ENCODE data around the gene PCYT1A.
"Not testable (repeated sequence)": the region's sequence is repeated elsewhere in the genome, so short reads cannot be mapped to it uniquely, and the experiment has no call there.

Gene PCYT1A

DNA sequence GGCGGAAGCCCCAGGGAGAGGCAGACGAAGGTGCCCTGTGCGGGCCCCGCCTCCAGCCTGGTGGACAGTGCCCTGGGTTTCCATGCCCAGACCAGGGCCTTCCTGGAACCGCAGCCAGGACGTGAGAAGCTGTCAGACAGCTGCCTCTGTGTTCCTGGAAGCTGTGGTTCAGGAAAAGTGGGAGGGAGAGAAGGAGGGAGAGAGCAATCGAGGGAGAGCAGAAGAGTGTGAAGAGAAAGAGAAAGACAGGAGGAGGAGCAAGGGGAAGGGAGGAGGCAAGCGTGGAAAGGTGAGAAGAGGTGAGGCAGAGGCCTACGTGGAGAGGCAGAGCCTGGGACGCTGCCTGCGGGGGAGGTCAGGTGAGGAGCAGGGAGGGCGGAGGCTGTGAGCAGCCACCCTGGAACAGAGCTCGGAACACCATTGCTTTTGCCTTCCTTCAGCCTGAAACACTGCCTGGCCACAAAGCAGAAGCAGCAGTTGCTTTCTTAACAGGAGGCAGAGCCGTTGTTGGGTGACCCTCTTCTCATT lies 94.9 kb downstream of the PCYT1A start:
- DNase-seq (ENCODE audit: low read depth) = no peak

DNA sequence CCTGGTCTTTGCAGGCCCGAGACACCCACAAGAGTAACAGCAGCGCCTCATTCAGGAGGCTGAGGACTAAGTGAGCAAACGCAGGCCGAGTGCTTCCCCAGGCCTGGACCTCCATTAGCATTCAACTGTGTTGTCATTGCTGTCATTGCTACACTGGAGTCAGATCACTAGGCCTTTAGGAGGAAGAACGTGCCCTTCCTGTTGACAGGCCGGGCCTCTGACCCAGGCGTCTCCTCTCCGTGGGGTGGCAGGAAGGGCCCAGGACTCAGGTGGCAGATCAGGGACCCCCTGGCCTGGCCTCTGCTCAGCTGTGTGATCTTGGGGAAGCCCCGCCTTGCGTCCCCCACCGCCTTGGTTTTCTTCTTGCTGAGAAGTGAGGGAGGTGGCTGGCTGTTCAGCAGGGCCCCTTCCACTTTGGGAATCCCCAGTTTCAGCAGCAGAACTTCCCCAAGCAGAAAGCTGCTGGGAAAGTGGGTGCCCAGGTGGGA lies 95.4 kb downstream of the PCYT1A start:
- DNase-seq (ENCODE audit: low read depth) = no peak

DNA sequence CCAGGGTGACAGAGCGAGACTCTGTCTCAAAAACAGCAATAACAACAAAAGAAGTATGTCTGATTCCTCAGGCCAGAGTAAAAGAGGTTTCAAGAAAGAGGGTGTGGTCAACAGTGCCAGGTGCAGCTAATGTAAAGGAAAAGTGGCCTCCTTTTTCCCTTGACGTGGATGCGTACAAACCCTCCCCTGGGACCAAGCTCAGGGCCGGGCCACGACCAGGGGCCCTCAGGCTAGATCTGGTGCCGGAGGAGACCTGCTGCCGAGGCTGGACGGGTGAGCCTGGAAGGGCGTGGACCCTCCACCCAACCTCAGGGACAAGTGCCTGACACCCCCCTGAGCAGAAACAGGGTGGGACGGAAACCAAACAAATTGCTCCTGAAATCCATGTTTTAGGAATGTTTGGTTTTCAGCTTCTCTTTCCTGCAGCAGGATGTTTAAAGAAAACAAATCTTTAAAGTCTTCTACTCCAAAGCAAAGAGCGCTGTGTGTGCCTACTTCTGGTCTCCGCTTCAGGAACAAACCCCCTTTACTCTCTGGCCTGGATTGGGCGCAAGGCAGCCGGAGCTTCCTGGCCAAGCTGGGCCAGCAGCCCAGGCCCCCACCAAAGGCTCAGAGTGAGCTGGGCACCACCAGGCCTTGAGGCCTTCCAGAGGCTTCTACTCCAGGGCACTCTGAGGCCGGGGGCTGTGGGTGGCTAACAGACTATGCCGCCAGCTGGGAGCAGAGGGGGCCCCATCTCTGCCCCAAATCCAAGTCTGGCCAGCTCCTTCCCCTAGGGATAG lies 97.8 kb downstream of the PCYT1A start:
- DNase-seq (ENCODE audit: low read depth) = no peak

DNA sequence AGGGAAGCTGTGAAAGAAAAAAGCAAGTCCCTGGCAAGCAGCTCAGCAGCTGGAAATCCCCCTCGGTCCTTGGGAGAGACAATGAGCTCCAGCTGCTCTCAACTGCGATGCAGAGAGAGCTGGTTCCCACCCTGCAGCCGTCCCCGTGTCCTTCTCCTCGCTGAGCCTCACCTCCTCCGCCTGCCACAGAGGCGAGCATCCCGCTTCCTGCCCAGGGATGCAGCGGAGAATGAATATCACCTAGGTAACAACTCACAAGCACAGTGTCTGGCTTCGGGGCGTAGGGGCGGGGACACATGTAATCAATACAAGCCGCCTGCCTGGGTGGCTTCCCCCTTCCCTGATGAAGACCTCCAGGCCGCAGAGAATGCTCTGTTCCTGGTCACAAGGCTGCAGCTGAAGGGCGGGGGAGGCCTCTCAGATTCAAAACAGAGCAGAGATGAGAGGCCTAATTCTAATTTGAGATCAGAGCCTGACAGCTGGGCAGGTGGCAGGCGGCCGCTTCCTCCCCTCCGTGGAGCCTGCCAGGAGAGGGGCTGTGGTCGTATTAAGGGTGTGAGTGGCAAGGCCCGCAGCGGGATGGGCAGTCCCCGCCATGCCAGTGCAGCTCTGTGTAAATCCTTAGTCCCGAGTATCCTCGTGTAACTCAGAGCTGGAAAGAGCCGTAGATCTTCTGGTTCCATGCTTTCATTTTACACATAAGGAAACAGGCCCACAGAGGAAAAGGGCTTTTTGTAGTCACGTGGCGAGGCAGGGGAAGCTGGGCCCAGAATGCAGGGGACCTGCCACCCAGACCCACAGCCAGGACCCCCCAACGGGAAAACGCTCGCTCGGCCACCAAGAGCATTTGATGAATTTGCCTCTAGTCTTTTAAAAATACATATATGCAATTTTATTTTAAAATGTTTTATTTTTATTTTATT lies 100.6 kb downstream of the PCYT1A start:
- no peak for DNase-seq (ENCODE audit: low read depth)

DNA sequence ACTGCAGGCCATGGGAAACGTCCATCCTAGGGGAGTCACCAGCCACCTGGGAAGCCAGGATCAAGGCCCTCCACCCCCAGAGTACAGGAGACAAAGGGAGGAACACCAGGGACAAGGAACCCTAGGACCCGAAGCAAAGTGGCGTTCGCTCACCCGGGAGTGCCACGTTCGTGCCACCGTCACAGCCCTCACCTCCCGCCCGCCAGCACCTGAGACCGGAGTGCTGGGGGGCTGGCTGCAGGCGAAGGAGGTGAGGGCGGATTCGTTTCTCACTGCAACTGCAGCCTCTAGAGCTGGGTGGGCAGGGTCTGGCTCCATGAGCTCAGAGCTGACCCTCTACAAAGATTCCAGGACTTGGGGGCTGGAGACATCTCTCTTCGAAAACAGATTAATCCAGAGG lies 102.6 kb downstream of the PCYT1A start:
- no peak for DNase-seq (ENCODE audit: low read depth)

DNA sequence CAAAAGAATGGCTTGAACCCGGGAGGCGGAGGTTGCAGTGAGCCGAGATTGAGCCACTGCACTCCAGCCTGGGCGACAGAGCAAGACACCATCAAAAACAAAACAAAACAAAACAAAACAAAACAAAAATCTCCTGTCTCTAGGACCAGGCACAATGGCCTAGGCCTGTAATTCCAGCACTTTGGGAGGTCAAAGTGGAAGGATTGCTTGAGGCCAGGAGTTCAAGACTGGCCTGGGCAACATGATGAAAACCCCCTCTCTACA lies 103.4 kb downstream of the PCYT1A start:
- DNase-seq (ENCODE audit: low read depth) = not testable (repeated sequence)

DNA sequence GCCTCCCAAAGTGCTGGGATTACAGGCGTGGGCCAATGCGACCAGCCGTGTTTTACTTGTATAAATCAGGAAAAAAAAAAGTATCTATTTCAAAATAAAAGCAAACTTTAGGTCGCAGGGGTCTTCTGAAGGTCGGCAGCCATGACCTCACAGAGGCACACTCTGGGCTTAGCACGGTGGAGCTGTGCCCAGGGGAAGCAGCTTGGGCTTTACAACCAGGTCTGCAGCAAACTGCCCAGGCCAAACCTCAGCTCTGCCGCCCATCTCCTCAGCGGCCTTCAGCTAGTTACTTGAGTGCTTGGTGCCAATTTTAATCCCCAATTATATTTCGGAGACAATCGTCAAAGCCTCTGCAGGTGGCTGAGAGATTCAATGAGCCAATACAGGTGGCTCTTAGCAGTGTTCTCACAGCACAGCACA lies 106.4 kb downstream of the PCYT1A start:
- DNase-seq (ENCODE audit: low read depth) = no peak

DNA sequence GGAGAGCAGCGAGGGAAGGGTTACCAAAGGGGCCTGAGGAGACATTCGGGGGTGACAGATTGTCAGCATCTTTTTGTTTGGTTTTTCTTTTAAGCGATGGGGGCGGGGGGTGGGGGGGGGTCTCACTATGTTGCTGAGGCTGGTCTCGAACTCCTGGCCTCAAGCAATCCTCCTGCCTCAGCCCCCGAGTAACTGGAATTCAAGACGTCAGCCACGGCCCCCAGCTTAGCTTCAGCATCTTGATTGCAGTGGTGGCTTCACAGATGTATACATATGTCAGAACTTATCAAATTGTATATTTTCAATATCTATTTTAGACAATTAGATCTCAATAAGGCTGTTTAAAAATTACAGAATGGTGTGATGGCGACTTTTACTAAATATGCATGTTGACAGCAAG lies 107.2 kb downstream of the PCYT1A start:
- no peak for DNase-seq (ENCODE audit: low read depth)

Measured in stimulated activated CD8-positive, alpha-beta memory T cell treated with anti-CD3 and anti-CD28 coated beads, Interleukin-12 subunit alpha, Interleukin-12 subunit beta, amount 100 ng/mL, for 1 hour (primary cell).